ENCODE measurements around the gene PCSK4.

Gene PCSK4

GRCh38 chr19:1452802-1453524 lies 37.2 kb downstream of the PCSK4 start:
- ChIA-PET CTCF (interaction anchor here (0.6 to 3.3 kb wide), 4 partner anchors 8 to 173 kb away, joined by 3 to 21 read pairs (median 4); no protein-coding TSS in a partner anchor), POLR2A (interaction anchor here (2.1 kb wide), 1 partner anchor 11 kb away, joined by 10 read pairs; no protein-coding TSS in a partner anchor)
- no peaks in the 10 kb centered on the region for H3K36me3 ChIP-seq (ENCODE audit: control insufficient read depth in 2 of 2, insufficient read depth in 1 of 2, low read length in 2 of 2)
- H3K9me3 ChIP-seq (ENCODE audit: control insufficient read depth, insufficient read depth, low read depth, low read length): no peaks in the 10 kb centered on the region
- no peak overlapping the region for H3K27ac ChIP-seq (ENCODE audit: extremely low read depth, low read depth, low read length)
- H3K4me1 ChIP-seq (ENCODE audit: control insufficient read depth, insufficient read depth, low read length): no peaks in the 10 kb centered on the region
- H3K4me3 ChIP-seq (ENCODE audit: low read depth, low read length): no peak overlapping the region
- TF ChIP-seq ZBTB8A (tag by site-specific recombination; IDR thresholded peaks at IDR 0.05) (peak; percentile 29; the same call in 1 of the 2 replicates), ZNF398 (tag by site-specific recombination; IDR thresholded peaks at IDR 0.05) (no peak), ZBTB6 (tag by site-specific recombination; IDR thresholded peaks at IDR 0.05) (0 out of 2 replicates have a peak, but pooled peaks have one; percentile 69), BCL11B (tag by site-specific recombination; IDR thresholded peaks at IDR 0.05; ENCODE audit: low read depth) (peak; percentile 51; the same call in 1 of the 2 replicates), ZNF501 (tag by site-specific recombination; IDR thresholded peaks at IDR 0.05) (no peak), RBAK (tag by site-specific recombination; IDR thresholded peaks at IDR 0.05) (no peak), GLI4 (tag by site-specific recombination; IDR thresholded peaks at IDR 0.05) (peak; percentile 58; the same call in 1 of the 2 replicates), ZNF280D (tag by site-specific recombination; IDR thresholded peaks at IDR 0.05) (no peak), ZNF544 (tag by site-specific recombination; IDR thresholded peaks at IDR 0.05) (no peak), INSM2 (tag by site-specific recombination; IDR thresholded peaks at IDR 0.05) (no peak), ZNF423 (tag by site-specific recombination; IDR thresholded peaks at IDR 0.05) (no peak), KLF8 (tag by site-specific recombination; IDR thresholded peaks at IDR 0.05) (no peak), ZNF114 (tag by site-specific recombination; IDR thresholded peaks at IDR 0.05) (no peak), ZNF513 (tag by site-specific recombination; IDR thresholded peaks at IDR 0.05) (no peak), ZNF600 (tag by site-specific recombination; IDR thresholded peaks at IDR 0.05) (peak; percentile 36; the same call in 1 of the 2 replicates), ZSCAN30 (tag by site-specific recombination; IDR thresholded peaks at IDR 0.05) (no peak), ZNF341 (tag by site-specific recombination; IDR thresholded peaks at IDR 0.05; ENCODE audit: low read depth) (peak; percentile 65), ZNF24 (tag by site-specific recombination; IDR thresholded peaks at IDR 0.05) (no peak), ZSCAN16 (tag by site-specific recombination; IDR thresholded peaks at IDR 0.05) (no peak), AEBP2 (tag by site-specific recombination; IDR thresholded peaks at IDR 0.05; ENCODE audit: borderline replicate concordance) (no peak), ZBTB21 (tag by site-specific recombination; IDR thresholded peaks at IDR 0.05) (no peak), ZNF692 (tag by site-specific recombination; IDR thresholded peaks at IDR 0.05) (peak; percentile 79), ZNF350 (tag by site-specific recombination; IDR thresholded peaks at IDR 0.05) (no peak), GLIS2 (tag by site-specific recombination; IDR thresholded peaks at IDR 0.05) (peak; percentile 34), HOXA7 (CRISPR knock-in tag; IDR thresholded peaks at IDR 0.05; ENCODE audit: borderline replicate concordance) (no peak), ZIC2 (tag by site-specific recombination; IDR thresholded peaks at IDR 0.05) (peak; percentile 12)

Measured in HEK293 (cell line).